Activated naive CD4-positive, alpha-beta T cell treated with Interleukin-2 at 50 U/mL for 16 hours (primary cell): ENCODE results near the gene ZIC1.

ENCODE experiments used
- DNase-seq: peaks from one replicate; pipeline ENCODE4 v3.0.0-alpha.2; 2020

The ZIC1 gene

GRCh38 chr3:147409143-147410115, at the start of gene ZIC1:
Gene ZIC1, plus strand, starts transcription at chr3:147409365. Its CDS starts 748 bp downstream, at chr3:147410113.
- no peak for DNase-seq

- no peak for DNase-seq
Observed at GRCh38 chr3:147360051-147360439, 49.1 kb upstream of the ZIC1 start.

GRCh38 chr3:147360646-147361453, 48.3 kb upstream of the ZIC1 start:
- DNase-seq: no peak

- DNase-seq: peak; percentile 8
Observed at GRCh38 chr3:147361454-147362420, 47.4 kb upstream of the ZIC1 start.

- DNase-seq: no peak
Observed at GRCh38 chr3:147364771-147365170, 44.4 kb upstream of the ZIC1 start.

GRCh38 chr3:147365196-147366115, 43.7 kb upstream of the ZIC1 start:
- DNase-seq: no peak

GRCh38 chr3:147367676-147368075, 41.5 kb upstream of the ZIC1 start:
- no peak for DNase-seq

GRCh38 chr3:147368151-147368550, 41.0 kb upstream of the ZIC1 start:
- no peak for DNase-seq

GRCh38 chr3:147368561-147369221, 40.5 kb upstream of the ZIC1 start:
- no peak for DNase-seq

GRCh38 chr3:147369231-147369630, 39.9 kb upstream of the ZIC1 start:
- no peak for DNase-seq

GRCh38 chr3:147369661-147370123, 39.5 kb upstream of the ZIC1 start:
- no peak for DNase-seq

- DNase-seq: no peak
Observed at GRCh38 chr3:147370349-147370748, 38.8 kb upstream of the ZIC1 start.

GRCh38 chr3:147371140-147371539, 38.0 kb upstream of the ZIC1 start:
- no peak for DNase-seq

- no peak for DNase-seq
Observed at GRCh38 chr3:147371771-147372340, 37.3 kb upstream of the ZIC1 start.

- DNase-seq: no peak
Observed at GRCh38 chr3:147372525-147373027, 36.6 kb upstream of the ZIC1 start.

GRCh38 chr3:147373301-147373700, 35.9 kb upstream of the ZIC1 start:
- no peak for DNase-seq

- no peak for DNase-seq
Observed at GRCh38 chr3:147377412-147378367, 31.5 kb upstream of the ZIC1 start.

- no peak for DNase-seq
Observed at GRCh38 chr3:147379651-147380050, 29.5 kb upstream of the ZIC1 start.

- no peak for DNase-seq
Observed at GRCh38 chr3:147380387-147380951, 28.7 kb upstream of the ZIC1 start.
